Panc1 (cell line): ENCODE data around the gene COL27A1. TPM values are rescaled to one million over a fixed set of nuclear protein-coding genes. Genes with fewer than 3 reads are reported as not detected.

Experiments
- ATAC-seq: fragments of 200-7000 bp; cut with Tn5 transposase; 2 replicates; pipeline ENCODE4 v1.9.1; 2020; ENCODE audit warnings: mild to moderate bottlenecking, moderate library complexity
- BruUV-seq: library from RNA; stranded (reverse); fragments of 400-500 nt; replicated peaks from 2 replicates; lab custom pipeline; 2021; lab: Mats Ljungman, UMichigan
- CTCF ChIA-PET: fragments of 300-600 bp; sonication (Branson Sonifier 250); formaldehyde crosslinking; loops from one replicate; lab custom pipeline; 2022; ENCODE audit warnings: antibody characterized with exemption; lab: Charles Lee
- POLR2A ChIA-PET: fragments of 300-600 bp; sonication (Branson Sonifier 250); formaldehyde crosslinking; loops from one replicate; lab custom pipeline; 2022; ENCODE audit warnings: antibody characterized with exemption; lab: Charles Lee
- DNase-seq: peaks from one replicate; pipeline ENCODE4 v3.0.0-alpha.2; 2010; ENCODE audit warnings: low read depth, low spot score
- H3K27ac ChIP-seq: 2 replicates; pipeline ENCODE4 v1.5.1; 2011; ENCODE audit warnings: mild to moderate bottlenecking, low read length, inconsistent platforms
- H3K27me3 ChIP-seq: fragments of 200-500 bp; sonication (Bioruptor generic); 2 replicates; pipeline ENCODE4 v1.6.0; 2014; ENCODE audit warnings: low read length, inconsistent platforms; ENCODE audit not compliant: control insufficient read depth, insufficient read depth
- H3K36me3 ChIP-seq: fragments of 200-500 bp; sonication (Bioruptor generic); 2 replicates; pipeline ENCODE4 v1.5.1; 2014; ENCODE audit warnings: inconsistent platforms, mild to moderate bottlenecking, low read length, moderate library complexity; ENCODE audit not compliant: control insufficient read depth, insufficient read depth
- H3K4me1 ChIP-seq: 2 replicates; pipeline ENCODE4 v1.5.1; 2011; ENCODE audit warnings: inconsistent platforms, mild to moderate bottlenecking, low read length, moderate library complexity; ENCODE audit not compliant: control insufficient read depth, insufficient read depth
- H3K4me3 ChIP-seq, 2 experiments: 2 replicates each; pipeline ENCODE4 v1.5.1; 2011 to 2012; ENCODE audit warnings: low read depth in 2 of 2, low read length in 2 of 2, mild to moderate bottlenecking in 2 of 2, inconsistent platforms in 1 of 2, moderate library complexity in 1 of 2
- H3K9me3 ChIP-seq: fragments of 200-500 bp; sonication (Bioruptor generic); 2 replicates; pipeline ENCODE4 v1.5.1; 2014; ENCODE audit warnings: low read depth, mild to moderate bottlenecking, inconsistent platforms, low read length, moderate library complexity; ENCODE audit not compliant: control insufficient read depth, insufficient read depth
- POLR2AphosphoS5 ChIP-seq: IDR thresholded peaks from 2 replicates; pipeline ENCODE4 v1.6.1; 2012; ENCODE audit warnings: mild to moderate bottlenecking, low read depth, low read length, moderate library complexity
- SIN3A ChIP-seq: IDR thresholded peaks from 2 replicates; pipeline ENCODE4 v1.6.1; 2012; ENCODE audit warnings: low read depth, mild to moderate bottlenecking, low read length, moderate library complexity, borderline replicate concordance; ENCODE audit not compliant: insufficient read depth
- TCF7L2 ChIP-seq: IDR thresholded peaks from 2 replicates; pipeline ENCODE4 v1.6.1; 2011; ENCODE audit warnings: mild to moderate bottlenecking, low read depth, low read length, inconsistent platforms
- in situ Hi-C: cut with HindIII; loops from 2 replicates; pipeline ENCODE4 v1.10.0; 2016; ENCODE audit warnings: low sequenced_read_pairs, low pct_unique_long_range_greater_than_20kb
- intact Hi-C: fragments of 100-400 bp; cut with micrococcal nuclease; formaldehyde crosslinking; loops from one replicate; pipeline ENCODE4 v1.10.0; 2022; ENCODE audit not compliant: unreplicated experiment
- total RNA-seq: library from RNA; stranded (reverse); gene quantifications from one replicate; pipeline ENCODE4 v1.2.1, GENCODE V29; 2021; ENCODE audit not compliant: unreplicated experiment
- TF ChIP-seq, protein P1 (sequence below): fragments of 450-650 bp; IDR thresholded peaks from 2 replicates; pipeline ENCODE4 v1.5.1; 2017; ENCODE audit warnings: mild to moderate bottlenecking
- TF ChIP-seq, protein P2 (sequence below), 2 experiments: IDR thresholded peaks; 2 replicates each; pipeline ENCODE4 v1.6.1; 2011 to 2012; ENCODE audit warnings: low read depth in 2 of 2, control low read depth in 1 of 2, low read length in 1 of 2, mild to moderate bottlenecking in 1 of 2, moderate library complexity in 1 of 2; ENCODE audit not compliant: insufficient read depth in 1 of 2

Gene COL27A1
- total RNA-seq, 1 experiment from 2014 or later: 5.1 TPM

DNA sequence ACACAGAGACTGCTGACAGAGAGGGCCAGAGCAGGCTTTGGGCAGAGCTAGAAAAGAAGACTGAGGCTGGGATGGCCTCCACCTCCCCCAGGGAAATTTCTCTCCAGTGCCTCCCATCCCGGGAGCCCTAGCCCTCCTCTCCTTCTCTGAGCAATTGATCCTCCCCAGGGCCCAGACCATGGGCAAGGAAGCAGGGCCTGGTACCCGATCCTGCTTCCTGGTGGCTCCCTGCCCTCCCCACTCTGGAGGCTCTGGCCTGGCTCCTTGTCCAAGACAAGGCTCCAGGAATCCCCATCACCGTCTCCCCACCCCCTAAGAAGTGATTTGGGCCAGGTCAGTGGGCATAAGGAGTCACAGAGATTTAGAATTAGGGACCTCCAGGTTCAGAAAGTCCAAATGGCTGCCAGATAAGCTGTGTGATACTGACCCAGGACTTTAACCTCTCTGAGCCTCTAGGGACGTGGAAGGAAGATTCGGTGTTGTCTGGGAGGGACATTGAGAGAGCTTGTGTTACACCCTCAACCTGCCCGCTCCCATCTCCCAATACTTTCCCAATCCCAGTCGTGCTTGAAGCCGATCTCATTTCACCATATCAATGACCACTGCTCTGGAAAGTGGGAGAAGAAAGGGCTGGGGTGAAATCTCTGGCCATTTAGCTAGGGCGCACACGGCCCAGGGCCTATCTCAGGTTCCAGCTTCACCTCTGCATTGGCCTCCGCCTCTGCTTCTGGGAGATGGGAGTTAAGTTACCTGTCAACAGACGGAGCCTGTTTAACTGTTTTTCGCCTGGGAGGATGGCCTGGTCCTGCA, 30.5 kb upstream of the COL27A1 start:
- POLR2A ChIA-PET: no interaction called here
- Histone ChIP-seq H3K4me1 (no peaks in the 10 kb centered on the region), H3K4me3 (no peak overlapping the region), H3K36me3 (no peaks in the 10 kb centered on the region), H3K27me3 (no peaks in the 10 kb centered on the region), H3K9me3 (no peaks in the 10 kb centered on the region), H3K27ac (no peak overlapping the region)
- CTCF ChIA-PET: no interaction called here
- ATAC-seq (no peak), DNase-seq (no peak)
- intact Hi-C loops: no loop called here
- in situ Hi-C loops: no loop called here
- TF ChIP-seq, protein P1, sequence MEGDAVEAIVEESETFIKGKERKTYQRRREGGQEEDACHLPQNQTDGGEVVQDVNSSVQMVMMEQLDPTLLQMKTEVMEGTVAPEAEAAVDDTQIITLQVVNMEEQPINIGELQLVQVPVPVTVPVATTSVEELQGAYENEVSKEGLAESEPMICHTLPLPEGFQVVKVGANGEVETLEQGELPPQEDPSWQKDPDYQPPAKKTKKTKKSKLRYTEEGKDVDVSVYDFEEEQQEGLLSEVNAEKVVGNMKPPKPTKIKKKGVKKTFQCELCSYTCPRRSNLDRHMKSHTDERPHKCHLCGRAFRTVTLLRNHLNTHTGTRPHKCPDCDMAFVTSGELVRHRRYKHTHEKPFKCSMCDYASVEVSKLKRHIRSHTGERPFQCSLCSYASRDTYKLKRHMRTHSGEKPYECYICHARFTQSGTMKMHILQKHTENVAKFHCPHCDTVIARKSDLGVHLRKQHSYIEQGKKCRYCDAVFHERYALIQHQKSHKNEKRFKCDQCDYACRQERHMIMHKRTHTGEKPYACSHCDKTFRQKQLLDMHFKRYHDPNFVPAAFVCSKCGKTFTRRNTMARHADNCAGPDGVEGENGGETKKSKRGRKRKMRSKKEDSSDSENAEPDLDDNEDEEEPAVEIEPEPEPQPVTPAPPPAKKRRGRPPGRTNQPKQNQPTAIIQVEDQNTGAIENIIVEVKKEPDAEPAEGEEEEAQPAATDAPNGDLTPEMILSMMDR: no peak
- TF ChIP-seq, protein P2, sequence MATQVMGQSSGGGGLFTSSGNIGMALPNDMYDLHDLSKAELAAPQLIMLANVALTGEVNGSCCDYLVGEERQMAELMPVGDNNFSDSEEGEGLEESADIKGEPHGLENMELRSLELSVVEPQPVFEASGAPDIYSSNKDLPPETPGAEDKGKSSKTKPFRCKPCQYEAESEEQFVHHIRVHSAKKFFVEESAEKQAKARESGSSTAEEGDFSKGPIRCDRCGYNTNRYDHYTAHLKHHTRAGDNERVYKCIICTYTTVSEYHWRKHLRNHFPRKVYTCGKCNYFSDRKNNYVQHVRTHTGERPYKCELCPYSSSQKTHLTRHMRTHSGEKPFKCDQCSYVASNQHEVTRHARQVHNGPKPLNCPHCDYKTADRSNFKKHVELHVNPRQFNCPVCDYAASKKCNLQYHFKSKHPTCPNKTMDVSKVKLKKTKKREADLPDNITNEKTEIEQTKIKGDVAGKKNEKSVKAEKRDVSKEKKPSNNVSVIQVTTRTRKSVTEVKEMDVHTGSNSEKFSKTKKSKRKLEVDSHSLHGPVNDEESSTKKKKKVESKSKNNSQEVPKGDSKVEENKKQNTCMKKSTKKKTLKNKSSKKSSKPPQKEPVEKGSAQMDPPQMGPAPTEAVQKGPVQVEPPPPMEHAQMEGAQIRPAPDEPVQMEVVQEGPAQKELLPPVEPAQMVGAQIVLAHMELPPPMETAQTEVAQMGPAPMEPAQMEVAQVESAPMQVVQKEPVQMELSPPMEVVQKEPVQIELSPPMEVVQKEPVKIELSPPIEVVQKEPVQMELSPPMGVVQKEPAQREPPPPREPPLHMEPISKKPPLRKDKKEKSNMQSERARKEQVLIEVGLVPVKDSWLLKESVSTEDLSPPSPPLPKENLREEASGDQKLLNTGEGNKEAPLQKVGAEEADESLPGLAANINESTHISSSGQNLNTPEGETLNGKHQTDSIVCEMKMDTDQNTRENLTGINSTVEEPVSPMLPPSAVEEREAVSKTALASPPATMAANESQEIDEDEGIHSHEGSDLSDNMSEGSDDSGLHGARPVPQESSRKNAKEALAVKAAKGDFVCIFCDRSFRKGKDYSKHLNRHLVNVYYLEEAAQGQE (IDR thresholded peaks at IDR 0.05; ENCODE audit: insufficient read depth in 1 of 2, low read depth in 2 of 2, low read length in 1 of 2): no peak
- no peak for TF ChIP-seq SIN3A
- TF ChIP-seq POLR2AphosphoS5: no peak
- no peak for TF ChIP-seq TCF7L2
- no TSS peak for BruUV-seq

DNA sequence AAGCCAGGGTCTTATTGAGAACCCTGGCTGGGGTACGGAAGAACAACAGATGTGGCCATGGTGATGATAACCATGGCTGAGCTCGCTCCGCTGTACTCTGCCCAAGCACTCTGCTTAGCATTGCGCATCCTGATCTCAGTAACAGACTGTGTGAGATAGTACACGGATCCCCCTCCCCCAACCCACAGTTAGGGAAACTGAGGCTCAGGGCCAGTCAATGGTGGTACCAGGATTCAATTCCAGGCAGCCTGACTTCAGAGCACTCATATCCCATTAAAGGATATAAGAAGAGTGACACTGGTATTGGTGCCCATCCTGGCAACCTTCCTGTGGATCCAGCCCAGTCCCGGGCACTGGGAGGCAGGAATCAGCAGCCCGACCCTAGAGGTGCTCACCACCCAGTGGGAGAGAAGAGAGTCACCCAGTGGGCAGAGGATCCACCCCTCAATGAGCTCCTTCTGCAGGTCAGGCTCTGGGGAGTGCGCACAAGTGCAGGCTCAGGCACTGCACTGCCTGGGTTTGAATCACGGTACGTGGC, 29.8 kb upstream of the COL27A1 start:
- Histone ChIP-seq H3K27ac (no peak overlapping the region), H3K4me3 (no peak overlapping the region), H3K27me3 (no peaks in the 10 kb centered on the region), H3K4me1 (no peaks in the 10 kb centered on the region), H3K36me3 (no peaks in the 10 kb centered on the region), H3K9me3 (no peaks in the 10 kb centered on the region)
- in situ Hi-C loops: no loop called here
- ChIA-PET POLR2A (no interaction called here), CTCF (no interaction called here)
- TF ChIP-seq, protein P1: no peak
- TF ChIP-seq, protein P2 (IDR thresholded peaks at IDR 0.05; ENCODE audit: insufficient read depth in 1 of 2, low read depth in 2 of 2, low read length in 1 of 2): no peak
- no peak for TF ChIP-seq SIN3A
- no peak for TF ChIP-seq POLR2AphosphoS5
- no peak for TF ChIP-seq TCF7L2
- intact Hi-C loops: no loop called here
- no TSS peak for BruUV-seq
- ATAC-seq: no peak
- no peak for DNase-seq
